Measurements from ENCODE around the gene UBE2D3.

DNA sequence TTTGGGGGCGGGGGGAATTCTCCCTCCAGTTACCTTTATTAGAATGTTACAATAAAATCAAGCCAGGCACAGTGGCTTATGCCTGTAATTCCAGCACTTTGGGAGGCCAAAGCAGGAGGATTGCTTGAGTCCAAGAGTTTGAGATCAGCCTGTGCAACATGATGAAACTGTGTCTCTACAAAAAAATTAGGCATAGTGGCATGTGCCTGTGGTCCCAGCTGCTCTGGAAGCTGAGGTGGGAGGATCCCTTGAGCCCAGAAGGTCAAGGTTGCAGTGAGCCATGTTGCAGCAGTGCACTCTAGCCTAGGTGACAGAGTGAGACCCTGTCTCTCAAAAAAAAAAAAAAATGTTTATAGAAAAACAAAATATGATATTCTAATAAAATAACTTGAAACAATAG, 5.3 kb upstream of the UBE2D3 start:
- TF ChIP-seq, protein P1, sequence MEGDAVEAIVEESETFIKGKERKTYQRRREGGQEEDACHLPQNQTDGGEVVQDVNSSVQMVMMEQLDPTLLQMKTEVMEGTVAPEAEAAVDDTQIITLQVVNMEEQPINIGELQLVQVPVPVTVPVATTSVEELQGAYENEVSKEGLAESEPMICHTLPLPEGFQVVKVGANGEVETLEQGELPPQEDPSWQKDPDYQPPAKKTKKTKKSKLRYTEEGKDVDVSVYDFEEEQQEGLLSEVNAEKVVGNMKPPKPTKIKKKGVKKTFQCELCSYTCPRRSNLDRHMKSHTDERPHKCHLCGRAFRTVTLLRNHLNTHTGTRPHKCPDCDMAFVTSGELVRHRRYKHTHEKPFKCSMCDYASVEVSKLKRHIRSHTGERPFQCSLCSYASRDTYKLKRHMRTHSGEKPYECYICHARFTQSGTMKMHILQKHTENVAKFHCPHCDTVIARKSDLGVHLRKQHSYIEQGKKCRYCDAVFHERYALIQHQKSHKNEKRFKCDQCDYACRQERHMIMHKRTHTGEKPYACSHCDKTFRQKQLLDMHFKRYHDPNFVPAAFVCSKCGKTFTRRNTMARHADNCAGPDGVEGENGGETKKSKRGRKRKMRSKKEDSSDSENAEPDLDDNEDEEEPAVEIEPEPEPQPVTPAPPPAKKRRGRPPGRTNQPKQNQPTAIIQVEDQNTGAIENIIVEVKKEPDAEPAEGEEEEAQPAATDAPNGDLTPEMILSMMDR (IDR thresholded peaks at IDR 0.05): no peak
- TF ChIP-seq POLR2A (IDR thresholded peaks at IDR 0.05): no peak
